CD14-positive monocyte (primary cell): ENCODE measurements around the gene RPTOR. TPM values are rescaled to one million over a fixed set of nuclear protein-coding genes. Genes with fewer than 3 reads are reported as not detected.

Experiments used
- DNase-seq, 3 donors: peaks; one replicate each; pipeline ENCODE4 v3.0.0-alpha.2; 2011 to 2022
- H2AFZ ChIP-seq: 2 replicates; pipeline ENCODE4 v1.6.0; 2012; ENCODE audit warnings: mild to moderate bottlenecking, low read depth, low read length, inconsistent platforms; ENCODE audit not compliant: insufficient read depth, poor library complexity, severe bottlenecking
- H3K27ac ChIP-seq, 2 donors: 1 replicate in 1 of 2; 2 replicates in 1 of 2; pipeline ENCODE4 v1.5.1; 2012 to 2013; ENCODE audit warnings: low read length in 2 of 2, control low read depth in 1 of 2, inconsistent platforms in 1 of 2, low read depth in 1 of 2, mild to moderate bottlenecking in 1 of 2
- H3K27me3 ChIP-seq, 2 donors: one replicate each; pipeline versions ENCODE4 v1.6.0 to v1.6.1; 2011 to 2013; ENCODE audit warnings: low read length in 2 of 2; ENCODE audit not compliant: control insufficient read depth in 2 of 2, insufficient read depth in 2 of 2
- H3K36me3 ChIP-seq, 2 donors: replicated peaks in 1 of 2; 1 replicate in 1 of 2; 2 replicates in 1 of 2; pipeline versions ENCODE4 v1.5.1 to v1.6.1; 2012 to 2013; ENCODE audit warnings: low read length in 2 of 2, control low read depth in 1 of 2, inconsistent platforms in 1 of 2, mild to moderate bottlenecking in 1 of 2; ENCODE audit not compliant: insufficient read depth in 2 of 2, control insufficient read depth in 1 of 2
- H3K4me1 ChIP-seq, 2 donors: 1 replicate in 1 of 2; 2 replicates in 1 of 2; pipeline versions ENCODE4 v1.5.1 to v1.6.1; 2012 to 2013; ENCODE audit warnings: low read length in 2 of 2, control low read depth in 1 of 2, inconsistent platforms in 1 of 2, mild to moderate bottlenecking in 1 of 2, moderate library complexity in 1 of 2; ENCODE audit not compliant: insufficient read depth in 2 of 2, control insufficient read depth in 1 of 2
- H3K4me2 ChIP-seq: replicated peaks from 2 replicates; pipeline ENCODE3; 2012; ENCODE audit warnings: low read length, moderate library complexity, mild to moderate bottlenecking; ENCODE audit not compliant: poor library complexity, severe bottlenecking; ENCODE audit errors: extremely low read depth
- H3K4me3 ChIP-seq, 3 experiments: fragments of 200-600 bp in 1 of 3; sonication (generic) in 1 of 3; replicated peaks in 1 of 3; 1 replicate in 2 of 3; 2 replicates in 1 of 3; pipeline ENCODE4 v1.5.1; 2011 to 2013; ENCODE audit warnings: low read length in 3 of 3, mild to moderate bottlenecking in 3 of 3, control low read depth in 2 of 3, low read depth in 2 of 3, inconsistent platforms in 1 of 3, moderate library complexity in 1 of 3
- H3K79me2 ChIP-seq: 2 replicates; pipeline ENCODE4 v1.6.0; 2012; ENCODE audit warnings: mild to moderate bottlenecking, control low read depth, inconsistent platforms, low read length, moderate library complexity; ENCODE audit not compliant: insufficient read depth
- H3K9ac ChIP-seq: 2 replicates; pipeline ENCODE4 v1.6.0; 2017; ENCODE audit warnings: low read length, mild to moderate bottlenecking; ENCODE audit not compliant: insufficient read depth, poor library complexity, severe bottlenecking
- H3K9me3 ChIP-seq, 2 donors: replicated peaks in 1 of 2; 1 replicate in 1 of 2; 2 replicates in 1 of 2; pipeline versions ENCODE4 v1.5.1 to v1.6.1; 2012 to 2013; ENCODE audit warnings: low read length in 2 of 2, control low read depth in 1 of 2; ENCODE audit not compliant: control insufficient read depth in 1 of 2, insufficient read depth in 1 of 2
- H4K20me1 ChIP-seq: 2 replicates; pipeline ENCODE4 v1.6.0; 2012; ENCODE audit warnings: mild to moderate bottlenecking, low read length, control low read depth, moderate library complexity; ENCODE audit not compliant: insufficient read depth
- H3K27ac Mint-ChIP-seq, 7 donors: one replicate each; pipeline ENCODE4 v1.8.0; 2020; ENCODE audit warnings: mild to moderate bottlenecking in 7 of 7, mixed read lengths in 7 of 7, moderate library complexity in 6 of 7, inconsistent platforms in 2 of 7
- H3K27me3 Mint-ChIP-seq, 3 donors: one replicate each; pipeline ENCODE4 v1.8.0; 2021 to 2022; ENCODE audit warnings: low read depth in 3 of 3, mild to moderate bottlenecking in 3 of 3, mixed read lengths in 3 of 3, moderate library complexity in 3 of 3, inconsistent platforms in 1 of 3
- H3K36me3 Mint-ChIP-seq, 2 donors: one replicate each; pipeline ENCODE4 v1.8.0; 2020; ENCODE audit warnings: mixed read lengths in 2 of 2, inconsistent platforms in 1 of 2, mild to moderate bottlenecking in 1 of 2
- H3K4me1 Mint-ChIP-seq: one replicate; pipeline ENCODE4 v1.8.0; 2020; ENCODE audit warnings: mild to moderate bottlenecking, mixed read lengths
- H3K4me3 Mint-ChIP-seq, 2 donors: one replicate each; pipeline ENCODE4 v1.8.0; 2020; ENCODE audit warnings: mild to moderate bottlenecking in 2 of 2, mixed read lengths in 2 of 2, moderate library complexity in 1 of 2
- H3K9me3 Mint-ChIP-seq, 7 donors: one replicate each; pipeline ENCODE4 v1.8.0; 2020 to 2022; ENCODE audit warnings: mixed read lengths in 7 of 7, mild to moderate bottlenecking in 6 of 7, moderate library complexity in 6 of 7, inconsistent platforms in 2 of 7
- WGBS: methylation state at CpG from one replicate; pipeline ENCODE4 v1.1.5; 2013; ENCODE audit warnings: missing lambda C conversion rate; ENCODE audit not compliant: insufficient coverage; 5-methylcytosine and 5-hydroxymethylcytosine counted together
- intact Hi-C, 2 donors: fragments of 100-400 bp; cut with micrococcal nuclease; formaldehyde crosslinking; loops; one replicate each; pipeline versions ENCODE4 v1.15.0 to v1.15.1; 2023
- polyA plus RNA-seq, 3 donors: library from polyadenylated mRNA; depleted of rRNA in 1 of 3; unstranded in 2 of 3; stranded (reverse) in 1 of 3; fragments of 300-500 nt in 2 of 3; fragments of >200 nt in 1 of 3; fragmentation: Illumina TruSeq in 2 of 3; gene quantifications; 1 replicate in 2 of 3; 2 replicates in 1 of 3; pipeline ENCODE4 v1.2.3, GENCODE V29; 2012 to 2021
- TF ChIP-seq, protein P1 (sequence below): fragments of 200-600 bp; IDR thresholded peaks from one replicate; pipeline ENCODE4 v1.8.0; 2022; ENCODE audit warnings: antibody characterized with exemption, mild to moderate bottlenecking

Gene RPTOR
- polyA plus RNA-seq, 3 donors: 1.1 to 8.7 (median 2.6) TPM

DNA sequence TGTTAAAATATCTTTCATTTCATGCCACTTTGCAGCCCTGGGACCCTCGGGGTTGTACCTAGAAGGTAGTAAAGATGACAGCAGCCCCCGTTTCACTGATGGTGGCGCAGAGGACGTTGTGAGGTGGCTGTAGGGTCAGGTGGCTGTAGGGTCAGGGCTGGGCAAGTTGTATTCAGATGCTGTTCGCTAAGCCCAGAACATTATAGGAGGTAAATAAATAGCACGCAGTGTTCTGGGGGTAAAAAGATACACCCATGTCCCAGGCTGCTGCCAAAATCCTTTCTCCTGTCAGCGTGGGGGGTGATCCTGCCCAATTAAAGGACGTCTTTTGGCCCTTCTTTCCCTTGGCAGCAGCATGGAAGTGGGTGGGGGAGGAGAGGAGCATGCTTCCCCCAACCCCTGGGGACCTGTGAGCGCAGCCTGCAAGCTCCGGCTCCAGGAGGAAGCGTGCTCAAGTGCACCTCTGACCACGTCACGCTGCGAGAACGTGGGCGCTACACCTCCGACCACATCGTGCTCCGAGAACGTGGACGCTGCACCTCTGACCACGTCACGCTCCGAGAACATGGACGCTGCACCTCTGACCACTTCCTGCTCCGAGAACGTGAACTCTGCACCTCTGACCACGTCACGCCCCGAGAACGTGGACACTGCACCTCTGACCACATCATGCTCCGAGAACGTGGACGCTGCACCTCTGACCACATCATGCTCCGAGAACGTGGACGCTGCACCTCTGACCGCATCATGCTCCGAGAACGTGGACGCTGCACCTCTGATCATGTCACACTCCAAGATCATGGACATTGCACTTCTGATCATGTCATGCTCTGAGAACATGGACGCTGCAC lies 182.1 kb downstream of the RPTOR start:
- no peaks in the 10 kb centered on the region for H3K9me3 ChIP-seq
- Mint-ChIP-seq H3K27ac (peak overlapping the region in 1 of 7 donors; percentile 47), H3K9me3 (no peaks in the 10 kb centered on the region), H3K27me3 (no peaks in the 10 kb centered on the region), H3K4me1 (no peaks in the 10 kb centered on the region), H3K36me3 (peaks cover 19 to 24% of the 10 kb centered on the region in 2 donors), H3K4me3 (no peak overlapping the region)
- peaks cover 0 to 14% of the 10 kb centered on the region in 2 donors for H3K36me3 ChIP-seq
- H3K4me2 ChIP-seq: no peak overlapping the region
- peaks cover 10% of the 10 kb centered on the region for H4K20me1 ChIP-seq
- TF ChIP-seq, protein P1, sequence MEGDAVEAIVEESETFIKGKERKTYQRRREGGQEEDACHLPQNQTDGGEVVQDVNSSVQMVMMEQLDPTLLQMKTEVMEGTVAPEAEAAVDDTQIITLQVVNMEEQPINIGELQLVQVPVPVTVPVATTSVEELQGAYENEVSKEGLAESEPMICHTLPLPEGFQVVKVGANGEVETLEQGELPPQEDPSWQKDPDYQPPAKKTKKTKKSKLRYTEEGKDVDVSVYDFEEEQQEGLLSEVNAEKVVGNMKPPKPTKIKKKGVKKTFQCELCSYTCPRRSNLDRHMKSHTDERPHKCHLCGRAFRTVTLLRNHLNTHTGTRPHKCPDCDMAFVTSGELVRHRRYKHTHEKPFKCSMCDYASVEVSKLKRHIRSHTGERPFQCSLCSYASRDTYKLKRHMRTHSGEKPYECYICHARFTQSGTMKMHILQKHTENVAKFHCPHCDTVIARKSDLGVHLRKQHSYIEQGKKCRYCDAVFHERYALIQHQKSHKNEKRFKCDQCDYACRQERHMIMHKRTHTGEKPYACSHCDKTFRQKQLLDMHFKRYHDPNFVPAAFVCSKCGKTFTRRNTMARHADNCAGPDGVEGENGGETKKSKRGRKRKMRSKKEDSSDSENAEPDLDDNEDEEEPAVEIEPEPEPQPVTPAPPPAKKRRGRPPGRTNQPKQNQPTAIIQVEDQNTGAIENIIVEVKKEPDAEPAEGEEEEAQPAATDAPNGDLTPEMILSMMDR: no peak
- no peaks in the 10 kb centered on the region for H3K4me1 ChIP-seq
- H3K79me2 ChIP-seq: no peaks in the 10 kb centered on the region
- H3K27ac ChIP-seq: no peak overlapping the region
- H3K9ac ChIP-seq: no peak overlapping the region
- H3K27me3 ChIP-seq: no peaks in the 10 kb centered on the region
- no peak overlapping the region for H3K4me3 ChIP-seq
- intact Hi-C loops: loop anchor here in 1 of 2 donors (10.0 kb wide), 1 partner anchor 58 kb away; no protein-coding TSS in a partner anchor
- no peak for DNase-seq
- 95% methylated on average over 38 of the region's 42 CpGs for WGBS
- no peak overlapping the region for H2AFZ ChIP-seq

DNA sequence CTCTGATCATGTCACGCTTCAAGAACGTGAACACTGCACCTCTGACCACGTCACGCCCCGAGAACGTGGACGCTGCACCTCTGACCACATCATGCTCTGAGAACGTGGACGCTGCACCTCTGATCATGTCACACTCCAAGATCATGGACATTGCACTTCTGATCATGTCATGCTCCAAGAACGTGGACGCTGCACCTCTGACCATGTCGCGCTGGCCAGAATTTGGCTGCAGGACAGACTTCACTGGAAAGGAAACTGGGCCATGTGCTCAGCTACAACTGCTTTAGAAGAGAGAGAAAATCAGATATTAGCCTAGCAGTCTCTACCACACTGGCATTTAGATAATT lies 182.7 kb downstream of the RPTOR start:
- Histone ChIP-seq H4K20me1 (peaks cover 10% of the 10 kb centered on the region), H3K4me3 (no peak overlapping the region), H3K27me3 (no peaks in the 10 kb centered on the region), H3K9me3 (no peaks in the 10 kb centered on the region), H3K9ac (no peak overlapping the region), H3K27ac (no peak overlapping the region), H3K4me1 (no peaks in the 10 kb centered on the region), H3K4me2 (no peak overlapping the region), H2AFZ (no peak overlapping the region), H3K79me2 (no peaks in the 10 kb centered on the region), H3K36me3 (peaks cover 0 to 14% of the 10 kb centered on the region in 2 donors)
- WGBS: 96% methylated on average over 13 of the region's 13 CpGs
- TF ChIP-seq, protein P1: no peak
- H3K4me3 Mint-ChIP-seq: no peak overlapping the region
- no peak for DNase-seq
- no peak overlapping the region for H3K27ac Mint-ChIP-seq
- H3K9me3 Mint-ChIP-seq: no peaks in the 10 kb centered on the region
- H3K36me3 Mint-ChIP-seq: peaks cover 23 to 26% of the 10 kb centered on the region in 2 donors
- H3K4me1 Mint-ChIP-seq: no peaks in the 10 kb centered on the region
- intact Hi-C loops: loop anchor here in 1 of 2 donors (10.0 kb wide), 1 partner anchor 57 kb away; no protein-coding TSS in a partner anchor
- H3K27me3 Mint-ChIP-seq: no peaks in the 10 kb centered on the region
